22Rv1 (cell line): ENCODE data around the gene LPIN1.

ENCODE experiments used
- ZFX ChIP-seq: fragments of 450-650 bp; IDR thresholded peaks from 2 replicates; pipeline ENCODE4 v1.6.1; 2017; ENCODE audit warnings: antibody characterized with exemption, borderline replicate concordance
- TF ChIP-seq, protein P1 (sequence below): fragments of 450-650 bp; IDR thresholded peaks from 2 replicates; pipeline ENCODE4 v1.5.1; 2017; ENCODE audit warnings: mild to moderate bottlenecking

DNA sequence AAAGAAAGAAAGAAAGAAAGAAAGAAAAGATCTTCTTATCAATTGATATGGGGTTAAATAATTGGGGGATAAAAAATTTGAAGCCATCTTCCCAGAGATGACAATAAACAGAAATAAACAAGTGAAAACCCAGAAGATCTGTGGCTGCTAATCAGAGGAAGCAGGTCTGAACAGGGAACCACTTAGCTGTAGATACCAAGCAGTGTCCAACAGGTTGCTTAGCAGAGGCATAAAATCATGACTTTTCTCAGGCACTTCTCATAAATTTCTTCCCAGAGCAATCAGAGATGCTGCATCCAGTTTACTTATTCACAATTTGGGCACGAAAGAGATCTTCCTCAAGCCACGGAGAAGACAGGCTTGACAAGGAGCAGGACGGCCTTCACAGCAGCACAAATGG, 5.7 kb upstream of the LPIN1 start:
- TF ChIP-seq, protein P1, sequence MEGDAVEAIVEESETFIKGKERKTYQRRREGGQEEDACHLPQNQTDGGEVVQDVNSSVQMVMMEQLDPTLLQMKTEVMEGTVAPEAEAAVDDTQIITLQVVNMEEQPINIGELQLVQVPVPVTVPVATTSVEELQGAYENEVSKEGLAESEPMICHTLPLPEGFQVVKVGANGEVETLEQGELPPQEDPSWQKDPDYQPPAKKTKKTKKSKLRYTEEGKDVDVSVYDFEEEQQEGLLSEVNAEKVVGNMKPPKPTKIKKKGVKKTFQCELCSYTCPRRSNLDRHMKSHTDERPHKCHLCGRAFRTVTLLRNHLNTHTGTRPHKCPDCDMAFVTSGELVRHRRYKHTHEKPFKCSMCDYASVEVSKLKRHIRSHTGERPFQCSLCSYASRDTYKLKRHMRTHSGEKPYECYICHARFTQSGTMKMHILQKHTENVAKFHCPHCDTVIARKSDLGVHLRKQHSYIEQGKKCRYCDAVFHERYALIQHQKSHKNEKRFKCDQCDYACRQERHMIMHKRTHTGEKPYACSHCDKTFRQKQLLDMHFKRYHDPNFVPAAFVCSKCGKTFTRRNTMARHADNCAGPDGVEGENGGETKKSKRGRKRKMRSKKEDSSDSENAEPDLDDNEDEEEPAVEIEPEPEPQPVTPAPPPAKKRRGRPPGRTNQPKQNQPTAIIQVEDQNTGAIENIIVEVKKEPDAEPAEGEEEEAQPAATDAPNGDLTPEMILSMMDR: no peak
- no peak for TF ChIP-seq ZFX
